ENCODE results near the gene KCNJ18. TPM values are rescaled to one million over a fixed set of nuclear protein-coding genes. Genes with fewer than 3 reads are reported as not detected.
"Not testable (repeated sequence)": the region's sequence is repeated elsewhere in the genome, so short reads cannot be mapped to it uniquely, and the experiment has no call there.

Gene KCNJ18
- total and polyA plus RNA-seq, 7 donors: 0.54 TPM; not detected in 6

DNA sequence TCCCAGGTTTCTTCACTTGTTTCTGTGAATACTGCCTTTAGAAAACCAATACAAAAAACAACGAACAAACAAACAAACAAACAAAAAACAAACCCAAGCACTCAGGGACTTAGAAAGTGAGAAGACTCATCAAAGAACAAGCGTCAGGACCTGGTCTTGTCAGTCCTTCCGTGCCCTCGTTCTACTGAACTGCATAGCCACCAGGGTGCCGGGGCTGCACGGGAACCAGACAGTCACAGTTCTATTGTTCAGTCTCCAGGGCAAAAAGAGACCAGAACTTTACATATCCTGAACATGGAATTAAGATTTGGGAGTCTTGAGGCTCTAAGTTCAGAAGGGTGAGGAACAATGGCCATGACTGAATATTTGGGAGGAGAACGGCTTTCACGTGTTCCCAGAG, 28.2 kb downstream of the KCNJ18 start:
- H3K27me3 ChIP-seq; H3K4me3 ChIP-seq; H3K27ac ChIP-seq; H3K4me1 ChIP-seq; H3K36me3 ChIP-seq; H3K9me3 ChIP-seq; DNase-seq; intact Hi-C loops (cut with DNase I): not testable (repeated sequence)
- WGBS, 2 donors: 74 to 87% methylated on average over 8 of the region's 8 CpGs

DNA sequence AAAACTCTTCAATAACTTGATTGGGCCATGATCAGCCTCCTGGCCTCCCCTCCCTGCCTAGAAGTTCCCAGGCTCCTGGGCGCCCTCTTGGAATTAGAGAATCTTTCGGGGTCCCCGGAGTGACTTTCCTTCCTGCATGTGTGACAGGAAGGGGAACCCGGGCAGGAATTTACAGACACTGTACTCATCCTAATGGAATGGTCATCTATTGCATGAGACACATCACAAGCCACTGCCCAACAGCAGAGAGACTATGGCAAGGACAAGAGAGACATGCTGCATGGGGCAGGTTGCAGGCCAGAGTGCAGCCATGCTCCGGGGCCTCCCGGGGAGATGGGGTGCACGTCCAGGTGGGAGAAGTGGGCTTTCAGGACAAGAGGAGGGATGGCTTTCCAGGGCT, 29.9 kb downstream of the KCNJ18 start:
- H3K9me3 ChIP-seq; H3K4me3 ChIP-seq; H3K4me1 ChIP-seq; H3K27ac ChIP-seq; H3K27me3 ChIP-seq; DNase-seq; H3K36me3 ChIP-seq; intact Hi-C loops (cut with DNase I): not testable (repeated sequence)
- WGBS, 2 donors: 53 to 66% methylated on average over 6 to 7 of the region's 7 CpGs

- 63 to 71% methylated on average over 5 of the region's 6 CpGs for WGBS, 2 donors
- intact Hi-C loops (cut with DNase I); H3K4me3 ChIP-seq; DNase-seq; H3K27me3 ChIP-seq; H3K27ac ChIP-seq; H3K36me3 ChIP-seq; H3K4me1 ChIP-seq; H3K9me3 ChIP-seq: not testable (repeated sequence)
Measured at GRCh38 chr17:21724216-21725006, 32.1 kb downstream of the KCNJ18 start.

GRCh38 chr17:21731076-21731475, 38.8 kb downstream of the KCNJ18 start:
- H3K4me3 ChIP-seq: not testable (repeated sequence)
- 81 to 85% methylated on average over 5 of the region's 5 CpGs for WGBS, 2 donors

DNA sequence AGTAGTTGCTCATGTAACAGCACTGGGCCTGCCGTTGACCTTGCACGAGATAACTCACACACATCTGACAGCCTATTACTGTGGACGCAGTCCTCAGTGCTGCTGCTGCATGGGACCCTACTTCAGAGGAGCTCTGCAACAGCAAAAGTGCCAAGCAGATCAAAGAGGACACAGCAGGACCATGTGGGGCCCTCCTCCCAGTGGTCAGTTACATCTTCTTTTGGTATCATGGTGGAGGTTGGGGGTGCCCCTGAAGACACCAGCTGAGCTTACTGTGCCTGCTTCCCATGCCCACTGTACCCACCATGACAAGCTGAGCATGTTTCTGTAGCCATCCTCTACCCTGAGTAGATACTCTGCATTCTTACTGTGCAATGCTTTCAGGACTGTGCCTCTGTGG, 41.6 kb downstream of the KCNJ18 start:
- H3K4me1 ChIP-seq; H3K27me3 ChIP-seq; H3K4me3 ChIP-seq; H3K27ac ChIP-seq; H3K36me3 ChIP-seq; DNase-seq; intact Hi-C loops (cut with DNase I); H3K9me3 ChIP-seq: not testable (repeated sequence)
- WGBS, 2 donors: 90 to 95% methylated on average over 3 of the region's 3 CpGs

More at GRCh38 chr17:21731076-21731475, 38.8 kb downstream of the KCNJ18 start:
- H3K9me3 ChIP-seq; intact Hi-C loops (cut with DNase I); H3K27ac ChIP-seq; H3K27me3 ChIP-seq; H3K36me3 ChIP-seq; DNase-seq; H3K4me1 ChIP-seq: not testable (repeated sequence)

- H3K4me1 ChIP-seq; H3K9me3 ChIP-seq; intact Hi-C loops (cut with DNase I); DNase-seq; H3K36me3 ChIP-seq; H3K4me3 ChIP-seq; H3K27me3 ChIP-seq; H3K27ac ChIP-seq: not testable (repeated sequence)
- 89 to 91% methylated on average over 4 of the region's 4 CpGs for WGBS, 2 donors
Measured at GRCh38 chr17:21735814-21736213, 43.5 kb downstream of the KCNJ18 start.

DNA sequence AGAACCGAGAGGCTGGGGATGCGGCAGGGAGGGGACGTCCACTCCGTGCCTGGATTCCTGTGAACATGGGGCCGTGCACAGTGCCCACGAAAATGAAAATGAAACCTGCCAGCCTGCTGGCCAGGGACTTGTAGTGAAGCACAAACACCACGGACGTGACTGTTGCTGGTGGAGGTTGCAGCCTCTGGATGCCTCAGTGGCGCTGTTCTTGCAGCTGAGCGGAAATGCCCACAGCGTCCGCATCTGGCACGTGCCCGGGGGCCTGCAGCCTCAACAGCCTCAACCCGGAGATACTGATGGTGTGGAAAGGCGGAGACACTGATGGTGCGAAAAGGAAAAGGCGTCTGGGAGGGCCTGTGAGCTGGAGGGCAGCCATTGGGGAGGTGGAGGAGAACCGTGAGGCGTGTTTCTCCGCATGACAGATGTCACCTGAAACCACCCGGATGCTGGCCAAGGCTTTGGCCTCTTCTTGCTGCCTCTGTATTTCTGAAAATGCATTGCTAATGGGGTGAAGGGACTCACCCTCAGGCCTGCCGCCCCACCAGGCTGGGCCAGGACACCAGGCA, 44.8 kb downstream of the KCNJ18 start:
- H3K36me3 ChIP-seq; H3K4me3 ChIP-seq; DNase-seq; H3K4me1 ChIP-seq; H3K9me3 ChIP-seq; H3K27me3 ChIP-seq; intact Hi-C loops (cut with DNase I); H3K27ac ChIP-seq: not testable (repeated sequence)
- 82 to 85% methylated on average over 22 of the region's 23 CpGs for WGBS, 2 donors

GRCh38 chr17:21738241-21738640, 45.9 kb downstream of the KCNJ18 start:
- H3K36me3 ChIP-seq; H3K27me3 ChIP-seq; H3K4me3 ChIP-seq; intact Hi-C loops (cut with DNase I); H3K27ac ChIP-seq; DNase-seq; H3K9me3 ChIP-seq; H3K4me1 ChIP-seq: not testable (repeated sequence)
- 63 to 79% methylated on average over 2 of the region's 4 CpGs for WGBS, 2 donors

DNA sequence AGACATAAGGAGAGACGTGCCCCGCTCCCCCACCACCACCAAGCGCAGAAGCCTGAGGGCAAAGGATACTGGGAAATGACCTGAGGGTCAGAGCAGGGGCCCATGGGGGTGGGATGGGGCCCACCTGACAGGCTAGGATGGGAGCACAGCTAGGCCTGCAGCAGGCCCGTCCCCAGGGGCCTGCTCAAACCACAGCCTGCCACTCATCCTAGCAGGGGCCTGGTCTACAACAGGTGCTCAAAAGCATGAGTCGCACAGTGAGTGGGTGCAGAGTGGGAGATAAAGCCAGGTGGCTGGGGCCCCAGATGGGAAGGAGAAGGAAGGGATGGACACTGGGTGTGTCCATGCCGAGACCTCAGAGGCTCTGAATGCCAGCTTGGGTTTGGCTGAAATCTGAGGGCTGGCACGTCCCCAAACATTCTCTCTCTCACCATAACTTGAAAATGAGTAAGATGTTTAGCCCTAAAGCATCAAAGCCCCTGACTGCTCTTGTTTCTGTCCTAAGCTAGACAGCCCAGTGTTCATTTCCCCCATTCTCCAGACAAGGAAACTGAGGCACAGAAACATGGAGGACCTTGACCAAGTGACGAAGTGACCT, 46.7 kb downstream of the KCNJ18 start:
- H3K4me1 ChIP-seq; H3K4me3 ChIP-seq; H3K9me3 ChIP-seq; DNase-seq; H3K27me3 ChIP-seq; H3K36me3 ChIP-seq; intact Hi-C loops (cut with DNase I); H3K27ac ChIP-seq: not testable (repeated sequence)
- 68 to 71% methylated on average over 4 of the region's 8 CpGs for WGBS, 2 donors

GRCh38 chr17:21739485-21739884, 47.2 kb downstream of the KCNJ18 start:
- WGBS, 2 donors: 81% methylated on average over 4 of the region's 7 CpGs
- intact Hi-C loops (cut with DNase I); H3K4me3 ChIP-seq; DNase-seq; H3K9me3 ChIP-seq; H3K27me3 ChIP-seq; H3K27ac ChIP-seq; H3K4me1 ChIP-seq; H3K36me3 ChIP-seq: not testable (repeated sequence)

DNA sequence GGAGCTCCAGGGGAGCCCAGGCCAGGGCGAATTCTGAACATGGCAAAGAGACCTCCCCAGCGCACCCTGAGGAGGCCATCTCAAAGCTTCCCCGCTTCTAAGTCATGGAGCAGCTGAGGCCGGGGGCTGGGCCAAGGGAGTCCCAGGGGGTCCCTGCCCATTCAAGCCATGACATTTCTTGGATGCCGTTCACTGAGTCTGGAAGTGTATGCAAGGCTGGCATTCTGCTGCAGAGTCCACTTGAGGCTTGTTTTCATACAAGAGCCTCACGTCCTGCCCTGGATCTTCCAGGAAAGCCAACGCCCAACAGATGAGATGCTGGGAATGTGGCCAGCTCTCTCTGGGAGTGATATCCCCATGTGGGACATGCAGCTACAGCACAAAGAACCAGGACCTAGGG, 48.5 kb downstream of the KCNJ18 start:
- DNase-seq; H3K36me3 ChIP-seq; H3K4me1 ChIP-seq; H3K27me3 ChIP-seq; H3K4me3 ChIP-seq; intact Hi-C loops (cut with DNase I); H3K27ac ChIP-seq; H3K9me3 ChIP-seq: not testable (repeated sequence)
- 53 to 76% methylated on average over 7 of the region's 7 CpGs for WGBS, 2 donors

GRCh38 chr17:21741520-21741919, 49.2 kb downstream of the KCNJ18 start:
- DNase-seq; intact Hi-C loops (cut with DNase I); H3K27ac ChIP-seq; H3K27me3 ChIP-seq; H3K36me3 ChIP-seq; H3K4me3 ChIP-seq; H3K4me1 ChIP-seq; H3K9me3 ChIP-seq: not testable (repeated sequence)
- WGBS, 2 donors: no CpG with 5 or more reads among the region's 6 CpGs
